ENCODE measurements around the gene ETV3.

- TF ChIP-seq, protein P1, sequence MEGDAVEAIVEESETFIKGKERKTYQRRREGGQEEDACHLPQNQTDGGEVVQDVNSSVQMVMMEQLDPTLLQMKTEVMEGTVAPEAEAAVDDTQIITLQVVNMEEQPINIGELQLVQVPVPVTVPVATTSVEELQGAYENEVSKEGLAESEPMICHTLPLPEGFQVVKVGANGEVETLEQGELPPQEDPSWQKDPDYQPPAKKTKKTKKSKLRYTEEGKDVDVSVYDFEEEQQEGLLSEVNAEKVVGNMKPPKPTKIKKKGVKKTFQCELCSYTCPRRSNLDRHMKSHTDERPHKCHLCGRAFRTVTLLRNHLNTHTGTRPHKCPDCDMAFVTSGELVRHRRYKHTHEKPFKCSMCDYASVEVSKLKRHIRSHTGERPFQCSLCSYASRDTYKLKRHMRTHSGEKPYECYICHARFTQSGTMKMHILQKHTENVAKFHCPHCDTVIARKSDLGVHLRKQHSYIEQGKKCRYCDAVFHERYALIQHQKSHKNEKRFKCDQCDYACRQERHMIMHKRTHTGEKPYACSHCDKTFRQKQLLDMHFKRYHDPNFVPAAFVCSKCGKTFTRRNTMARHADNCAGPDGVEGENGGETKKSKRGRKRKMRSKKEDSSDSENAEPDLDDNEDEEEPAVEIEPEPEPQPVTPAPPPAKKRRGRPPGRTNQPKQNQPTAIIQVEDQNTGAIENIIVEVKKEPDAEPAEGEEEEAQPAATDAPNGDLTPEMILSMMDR (IDR thresholded peaks at IDR 0.05): no peak
- TF ChIP-seq EP300 (IDR thresholded peaks at IDR 0.05) (no peak), POLR2A (IDR thresholded peaks at IDR 0.05) (no peak)
Observed at GRCh38 chr1:157091186-157091585, 47.0 kb downstream of the ETV3 start.

Measured in suprapubic skin (tissue), 3 donors.